Mesodermal cell (in vitro differentiated cells): Measurements from ENCODE around the gene PLA2G2C.
"Not testable (repeated sequence)": the region's sequence is repeated elsewhere in the genome, so short reads cannot be mapped to it uniquely, and the experiment has no call there.

ENCODE experiments used
- H3K27ac ChIP-seq: 2 replicates; pipeline ENCODE4 v1.7.0; 2013; ENCODE audit warnings: mild to moderate bottlenecking, low read depth, low read length, moderate library complexity; ENCODE audit not compliant: severe bottlenecking
- H3K36me3 ChIP-seq: 2 replicates; pipeline ENCODE4 v1.7.1; 2013; ENCODE audit warnings: mild to moderate bottlenecking, low read length, moderate library complexity; ENCODE audit not compliant: control insufficient read depth, insufficient read depth
- H3K4me1 ChIP-seq: one replicate; pipeline ENCODE4 v1.7.1; 2013; ENCODE audit warnings: mild to moderate bottlenecking, low read length; ENCODE audit not compliant: insufficient read depth, control insufficient read depth, poor library complexity, severe bottlenecking
- H3K4me3 ChIP-seq: 2 replicates; pipeline ENCODE4 v1.7.0; 2013; ENCODE audit warnings: low read length, control low read depth, mild to moderate bottlenecking; ENCODE audit not compliant: insufficient read depth, poor library complexity, severe bottlenecking; ENCODE audit errors: extremely low read depth
- H3K9me3 ChIP-seq: 2 replicates; pipeline ENCODE4 v1.7.1; 2013; ENCODE audit warnings: mild to moderate bottlenecking, low read length, moderate library complexity; ENCODE audit not compliant: control insufficient read depth
- WGBS, 2 experiments: methylation state at CpG; one replicate each; pipeline ENCODE4 v1.1.5; 2013; ENCODE audit warnings: missing lambda C conversion rate in 2 of 2; ENCODE audit not compliant: insufficient coverage in 2 of 2; 5-methylcytosine and 5-hydroxymethylcytosine counted together

The PLA2G2C gene

DNA sequence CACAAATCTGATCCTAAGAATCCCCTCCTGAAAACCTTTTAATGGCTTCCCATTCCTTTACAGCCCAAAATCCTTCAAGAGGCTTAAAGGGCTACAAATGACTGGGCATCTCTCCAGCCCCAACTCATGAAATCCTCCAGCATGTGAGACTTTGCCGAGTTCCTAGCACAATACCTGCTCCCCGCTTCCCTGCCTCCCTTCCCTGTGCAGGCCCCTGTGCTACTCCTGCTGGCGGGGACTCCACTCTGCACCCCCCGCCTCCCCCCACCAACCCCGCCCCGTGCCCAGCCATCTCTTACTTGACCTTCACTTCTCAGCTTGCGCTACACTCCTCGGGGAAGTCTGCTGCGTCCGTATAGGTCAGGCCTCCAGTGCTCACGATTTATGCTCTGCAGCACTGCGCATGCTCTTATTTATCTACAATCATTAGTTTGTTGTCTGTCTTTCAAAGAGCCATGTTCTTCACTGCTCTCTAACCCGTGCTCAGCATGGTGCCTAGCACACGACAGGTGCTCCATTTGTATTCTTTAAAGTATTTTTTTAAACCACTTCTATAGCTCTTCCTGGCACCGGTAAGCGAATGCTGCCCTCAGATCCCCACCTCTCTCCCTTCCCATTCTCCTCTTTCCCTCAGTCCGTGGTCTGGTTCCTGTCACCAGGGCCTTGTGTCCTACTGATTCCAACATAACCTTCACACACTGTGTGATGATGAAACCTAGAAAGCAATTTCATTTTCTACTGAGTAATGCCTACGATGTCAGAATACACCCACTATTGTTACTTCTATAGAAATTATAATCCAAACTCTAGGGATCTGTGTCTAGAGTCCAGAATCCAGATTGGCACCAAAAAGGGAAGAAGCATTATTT lies 37.5 kb upstream of the PLA2G2C start:
- no peaks in the 10 kb centered on the region for H3K36me3 ChIP-seq
- no peak overlapping the region for H3K4me3 ChIP-seq
- 53% methylated on average over 10 to 12 of the region's 18 CpGs for WGBS, 2 experiments
- H3K27ac ChIP-seq, result no peak overlapping the region
- no peaks in the 10 kb centered on the region for H3K4me1 ChIP-seq
- H3K9me3 ChIP-seq, result no peaks in the 10 kb centered on the region

DNA sequence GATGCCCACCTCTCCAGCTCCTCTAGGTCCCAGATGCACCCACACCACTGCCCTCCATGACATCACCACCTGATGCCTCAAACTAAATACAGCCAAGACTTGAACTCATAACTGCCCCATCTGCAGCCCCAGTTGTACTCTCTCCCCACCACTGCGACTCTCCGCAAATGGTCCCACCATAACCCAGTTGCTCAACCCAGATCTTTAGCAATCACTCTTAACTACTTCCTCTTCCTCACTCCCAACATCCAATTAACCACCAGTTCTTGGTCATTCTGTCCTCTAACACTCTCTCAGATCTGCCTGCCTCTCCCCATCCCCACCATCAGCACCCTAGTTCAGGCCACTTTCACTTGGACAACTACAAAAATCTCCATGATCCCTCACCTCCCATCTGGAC lies 36.8 kb upstream of the PLA2G2C start:
- no peaks in the 10 kb centered on the region for H3K9me3 ChIP-seq
- H3K36me3 ChIP-seq, result no peaks in the 10 kb centered on the region
- no peak overlapping the region for H3K4me3 ChIP-seq
- no peak overlapping the region for H3K27ac ChIP-seq
- 95 to 100% methylated on average over 2 of the region's 2 CpGs for WGBS, 2 experiments
- no peaks in the 10 kb centered on the region for H3K4me1 ChIP-seq

DNA sequence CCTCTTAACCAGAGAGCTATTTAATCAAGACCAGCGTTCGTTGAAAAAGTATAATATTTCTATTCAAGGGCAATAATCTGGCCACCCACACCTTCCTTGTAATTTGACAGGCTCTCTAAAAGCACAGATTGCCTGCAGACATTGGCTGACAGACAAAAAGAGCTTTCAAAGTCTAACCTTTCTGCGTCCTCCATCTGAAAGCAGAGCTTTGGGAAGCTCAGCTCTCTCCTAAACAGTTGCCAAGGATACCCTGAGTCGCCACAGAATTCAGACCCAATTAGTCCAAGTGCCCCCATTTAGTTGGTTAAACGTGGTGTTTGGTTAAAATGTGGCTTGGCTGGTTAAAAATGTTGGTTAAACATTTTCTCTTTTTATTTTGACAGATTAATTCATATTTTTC lies 33.7 kb upstream of the PLA2G2C start:
- Histone ChIP-seq H3K36me3 (no peaks in the 10 kb centered on the region), H3K4me1 (no peaks in the 10 kb centered on the region), H3K27ac (peak overlapping the region; percentile 19), H3K9me3 (no peaks in the 10 kb centered on the region), H3K4me3 (no peak overlapping the region)
- WGBS, 2 experiments, result 86% methylated on average over 3 of the region's 5 CpGs; no CpG with 5 or more reads in 1 of the 2 experiments

DNA sequence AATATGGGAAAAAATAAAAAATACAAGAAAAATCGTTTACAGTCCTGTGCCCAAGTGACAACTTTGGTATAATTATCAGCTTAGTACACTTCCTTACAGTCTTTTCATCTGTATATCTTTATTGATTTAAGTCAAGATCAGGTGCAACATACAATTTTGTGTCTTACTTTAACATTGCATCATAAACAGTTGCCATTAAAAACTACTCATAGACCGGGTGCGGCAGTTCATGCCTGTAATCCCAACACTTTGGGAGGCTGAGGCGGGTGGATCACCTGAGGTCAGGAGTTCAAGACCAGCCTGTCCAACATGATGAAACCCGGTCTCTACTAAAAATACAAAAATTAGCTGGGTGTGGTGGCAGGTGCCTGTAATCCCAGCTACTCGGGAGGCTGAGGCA lies 32.7 kb upstream of the PLA2G2C start:
- H3K27ac ChIP-seq, H3K4me3 ChIP-seq, H3K4me1 ChIP-seq, H3K36me3 ChIP-seq, H3K9me3 ChIP-seq: not testable (repeated sequence)
- WGBS, 2 experiments, result 92 to 100% methylated on average over 3 of the region's 6 CpGs

DNA sequence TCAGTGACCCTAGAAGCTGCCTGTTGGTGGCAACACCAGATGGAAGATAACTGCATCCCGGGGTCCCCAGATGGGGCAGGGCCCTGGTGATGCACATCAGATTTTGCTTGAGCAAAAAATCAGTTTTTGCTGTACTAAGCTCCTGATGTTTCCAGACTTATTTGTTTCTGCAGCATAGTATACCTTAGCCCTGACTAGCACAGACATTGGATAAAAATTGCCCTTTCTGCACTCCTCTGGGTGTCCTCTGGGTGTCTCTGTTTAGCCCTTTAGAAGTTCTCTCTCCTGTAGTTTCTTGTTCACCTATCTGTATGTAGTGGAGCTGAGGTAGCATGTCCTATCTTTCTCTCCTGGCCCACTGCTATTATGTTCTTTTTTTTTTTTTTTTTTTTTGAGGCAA lies 30.3 kb upstream of the PLA2G2C start:
- H3K4me1 ChIP-seq, result no peaks in the 10 kb centered on the region
- WGBS, 2 experiments, result 85 to 88% methylated on average over 1 of the region's 1 CpG
- H3K36me3 ChIP-seq, result no peaks in the 10 kb centered on the region
- H3K4me3 ChIP-seq, result no peak overlapping the region
- no peaks in the 10 kb centered on the region for H3K9me3 ChIP-seq
- no peak overlapping the region for H3K27ac ChIP-seq

DNA sequence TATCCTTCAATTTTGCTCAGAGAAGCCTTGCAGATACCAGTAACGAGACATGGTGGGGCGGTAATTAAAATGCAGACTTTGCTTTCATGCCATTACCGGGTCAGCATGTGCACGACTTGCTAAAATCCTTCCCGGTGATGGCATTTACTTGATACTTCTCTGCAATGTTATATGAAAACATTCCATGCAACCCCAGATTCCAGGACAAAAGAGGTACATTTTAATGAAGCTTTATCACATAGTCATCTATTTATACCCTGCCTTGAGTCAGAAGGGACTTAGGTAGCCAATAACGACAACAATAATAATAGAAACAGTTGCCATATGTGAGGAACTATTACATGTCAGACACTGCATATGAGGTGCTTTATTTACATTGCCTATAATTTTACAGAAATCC lies 29.4 kb upstream of the PLA2G2C start:
- Histone ChIP-seq H3K4me3 (no peak overlapping the region), H3K36me3 (no peaks in the 10 kb centered on the region)
- 82 to 100% methylated on average over 5 of the region's 6 CpGs for WGBS, 2 experiments

DNA sequence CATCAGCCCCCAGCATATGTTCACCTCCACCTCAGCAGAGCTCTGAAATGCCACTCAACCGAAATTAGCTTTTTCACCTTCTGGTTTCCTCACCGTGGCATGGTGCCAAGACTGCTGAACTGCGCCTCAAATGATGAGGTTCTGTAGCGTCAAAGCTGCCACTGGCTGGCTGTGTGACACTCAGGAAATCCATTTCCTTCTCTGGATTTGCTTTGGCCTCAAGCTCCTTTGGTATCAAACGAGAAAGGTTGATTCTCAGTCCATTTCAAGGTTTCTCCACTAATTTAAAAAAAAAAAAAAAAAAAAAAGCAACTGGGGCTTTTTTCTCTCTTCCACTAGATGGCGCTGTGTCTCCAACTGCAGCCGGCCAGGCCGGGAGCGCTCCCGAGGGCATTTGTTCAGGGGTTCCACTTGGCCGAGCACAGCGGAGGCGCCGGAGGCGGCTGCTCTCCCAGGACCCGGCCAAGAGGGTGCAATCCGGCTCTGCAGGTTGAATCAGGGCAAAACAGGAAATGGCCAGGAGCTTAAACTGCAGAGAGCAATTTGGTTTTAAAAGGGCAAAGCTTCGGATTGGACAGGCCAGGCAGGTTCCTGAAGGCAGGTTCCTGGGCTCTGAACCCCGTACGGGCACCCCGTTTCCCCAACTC lies 26.5 kb upstream of the PLA2G2C start:
- WGBS, 2 experiments, result 18 to 27% methylated on average over 18 to 20 of the region's 21 CpGs
- no peak overlapping the region for H3K4me3 ChIP-seq
- H3K4me1 ChIP-seq, result no peaks in the 10 kb centered on the region
- no peaks in the 10 kb centered on the region for H3K9me3 ChIP-seq
- no peaks in the 10 kb centered on the region for H3K36me3 ChIP-seq
- H3K27ac ChIP-seq, result no peak overlapping the region

More for the DNA sequence above, 29.4 kb upstream of the PLA2G2C start:
- no peak overlapping the region for H3K27ac ChIP-seq
- no peaks in the 10 kb centered on the region for H3K4me1 ChIP-seq
- no peaks in the 10 kb centered on the region for H3K9me3 ChIP-seq

DNA sequence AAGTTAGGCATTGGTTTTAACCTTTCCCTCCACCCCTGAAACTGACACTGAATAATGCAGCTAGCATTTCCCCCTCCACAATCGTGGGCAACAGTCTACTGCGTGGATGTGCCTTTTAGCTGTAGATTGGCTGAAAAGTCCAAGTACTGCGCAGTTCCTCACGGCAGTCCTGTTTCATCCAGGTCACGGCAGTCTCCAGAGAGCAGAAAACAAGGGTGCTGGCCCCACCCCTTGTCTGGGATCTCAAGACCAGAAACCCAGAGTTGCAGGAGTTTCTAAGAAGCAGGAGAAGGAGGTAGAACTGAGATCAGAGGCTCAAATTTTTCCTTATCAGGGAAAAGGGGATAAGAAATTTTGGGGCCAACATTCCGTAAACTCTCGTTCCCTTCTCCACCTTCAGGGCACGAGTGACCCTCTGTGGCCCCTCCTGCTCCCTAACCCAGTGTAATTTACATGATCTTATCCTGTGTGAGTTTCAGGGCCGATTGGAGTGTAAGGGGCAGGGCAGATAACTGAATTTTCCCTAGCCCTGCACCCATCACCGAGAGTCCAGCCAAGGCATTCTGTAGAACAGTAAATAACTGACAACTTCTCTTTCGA lies 25.9 kb upstream of the PLA2G2C start:
- no peak overlapping the region for H3K27ac ChIP-seq
- H3K4me3 ChIP-seq, result no peak overlapping the region
- H3K4me1 ChIP-seq, result no peaks in the 10 kb centered on the region
- no peaks in the 10 kb centered on the region for H3K36me3 ChIP-seq
- no peaks in the 10 kb centered on the region for H3K9me3 ChIP-seq
- WGBS, 2 experiments, result 71 to 83% methylated on average over 6 to 8 of the region's 11 CpGs

DNA sequence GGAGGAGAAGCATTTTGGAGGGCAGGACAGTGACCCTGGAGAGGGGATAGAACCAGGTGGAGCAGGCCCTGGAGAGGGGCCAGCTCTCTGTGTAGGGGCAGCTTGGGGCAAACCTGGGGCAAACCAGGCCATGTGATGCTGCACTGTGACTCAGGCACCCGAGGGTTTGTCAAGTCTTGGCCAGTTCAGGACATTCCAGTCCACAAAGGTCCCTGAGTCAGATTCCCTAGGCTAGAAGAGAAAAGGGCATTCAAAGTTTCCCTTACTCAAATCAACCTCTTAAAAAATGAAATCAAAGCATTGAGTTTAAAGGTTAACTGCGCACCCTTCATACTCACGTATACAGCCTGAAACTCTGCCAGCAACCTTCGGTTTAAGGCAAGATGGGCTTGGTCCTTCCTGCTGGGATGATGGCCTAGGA lies 25.2 kb upstream of the PLA2G2C start:
- H3K27ac ChIP-seq, result no peak overlapping the region
- H3K4me1 ChIP-seq, result no peaks in the 10 kb centered on the region
- H3K9me3 ChIP-seq, result no peaks in the 10 kb centered on the region
- WGBS, 2 experiments, result 42 to 50% methylated on average over 2 of the region's 4 CpGs
- H3K36me3 ChIP-seq, result no peaks in the 10 kb centered on the region
- H3K4me3 ChIP-seq, result no peak overlapping the region

DNA sequence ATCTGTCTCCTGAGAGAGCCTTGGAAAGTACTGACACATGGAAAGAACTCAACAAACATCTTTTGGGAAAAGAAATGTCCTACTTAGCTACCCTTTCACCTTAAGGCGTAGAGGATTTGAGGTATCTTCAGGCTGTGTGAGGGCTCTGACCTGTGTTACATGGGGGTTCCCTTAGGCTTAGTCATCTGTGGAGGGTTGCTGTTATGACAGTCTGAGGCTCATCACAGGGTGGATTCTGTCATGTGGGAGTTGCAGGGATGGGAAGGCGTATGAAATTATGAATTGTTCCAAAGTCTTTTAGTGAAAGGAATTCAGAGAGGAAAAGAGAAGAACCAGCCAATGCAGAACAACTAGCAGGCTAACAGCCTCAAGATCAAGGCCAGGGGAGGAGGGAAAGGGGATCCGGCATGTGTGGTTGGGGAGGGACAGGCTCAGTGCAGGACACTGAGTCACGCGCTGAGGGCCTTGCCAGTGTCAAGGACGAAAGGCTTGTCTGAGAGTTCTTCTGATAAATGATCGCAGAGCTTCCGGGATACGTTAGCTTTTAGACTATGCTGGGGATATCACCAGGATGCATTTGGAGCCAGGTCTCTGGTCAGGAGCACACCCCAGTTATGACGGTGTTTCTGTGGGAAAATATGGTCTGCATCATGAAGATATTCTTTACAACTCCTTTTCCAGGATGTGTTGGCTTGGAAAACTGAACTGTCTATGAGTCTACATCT lies 24.6 kb upstream of the PLA2G2C start:
- Histone ChIP-seq H3K4me3 (no peak overlapping the region), H3K4me1 (no peaks in the 10 kb centered on the region), H3K9me3 (no peaks in the 10 kb centered on the region), H3K36me3 (no peaks in the 10 kb centered on the region), H3K27ac (no peak overlapping the region)
- 90 to 96% methylated on average over 9 of the region's 10 CpGs for WGBS, 2 experiments
